K562 (cell line): ENCODE results near the gene FKBP2. TPM values are rescaled to one million over a fixed set of nuclear protein-coding genes. Genes with fewer than 3 reads are reported as not detected.
A peak's percentile ranks its signal among the peaks of the same experiment; 100 is the strongest.

Experiments used
- ATAC-seq: fragments of 200-7000 bp; cut with Tn5 transposase; 3 replicates; pipeline ENCODE4 v1.9.1; 2020; ENCODE audit warnings: moderate library complexity
- BruUV-seq: library from RNA; stranded (reverse); fragments of 400-500 nt; replicated peaks from 2 replicates; lab custom pipeline; 2021; lab: Mats Ljungman, UMichigan
- CTCF ChIA-PET: fragments of 300-600 bp; formaldehyde crosslinking; extraction: SDS; loops from one replicate; lab custom pipeline; 2021; ENCODE audit warnings: low intra/inter-chr PET ratio; lab: Yijun Ruan, JAX
- POLR2A ChIA-PET: fragments of 300-600, 350-650 bp; sonication (Branson Sonifier 250); formaldehyde crosslinking; extraction: SDS; loops from one replicate; lab custom pipeline; 2021; ENCODE audit warnings: antibody characterized with exemption, inconsistent platforms; lab: Yijun Ruan, JAX
- DNase-seq, 4 experiments: peaks; one replicate each; pipeline versions ENCODE4 v3.0.0 to v3.0.0-alpha.2; 2011 to 2018; ENCODE audit warnings: low spot score in 3 of 4, mixed read lengths in 3 of 4; ENCODE audit errors: extremely low read depth in 1 of 4
- FAIRE-seq: peaks from 2 replicates; lab custom pipeline; 2011; peaks lifted over from hg19 to GRCh38; lab: Jason Lieb, UNC
- H2AFZ ChIP-seq: 2 replicates; pipeline ENCODE4 v1.6.0; 2011; ENCODE audit warnings: low read depth, low read length, control low read depth, inconsistent platforms
- H3K27ac ChIP-seq: fragments of 200-600 bp; 3 replicates; pipeline ENCODE4 v1.8.0; 2011; ENCODE audit warnings: low read depth, mild to moderate bottlenecking, control low read depth, inconsistent platforms, low read length, moderate library complexity, mixed read lengths; ENCODE audit errors: extremely low read depth
- H3K27me3 ChIP-seq, 2 experiments: fragments of 300-600 bp in 1 of 2; 2 replicates in 1 of 2; 3 replicates in 1 of 2; pipeline versions ENCODE4 v1.6.0 to v1.8.0; 2011; ENCODE audit warnings: inconsistent platforms in 2 of 2, low read length in 2 of 2, mild to moderate bottlenecking in 1 of 2, mixed read lengths in 1 of 2, moderate library complexity in 1 of 2; ENCODE audit not compliant: control insufficient read depth in 2 of 2, insufficient read depth in 2 of 2
- H3K36me3 ChIP-seq: fragments of 300-600 bp; 3 replicates; pipeline ENCODE4 v1.8.0; 2011; ENCODE audit warnings: mild to moderate bottlenecking, low read length, inconsistent platforms; ENCODE audit not compliant: control insufficient read depth, insufficient read depth
- H3K4me1 ChIP-seq, 2 experiments: fragments of 200-600 bp in 1 of 2; replicated peaks in 1 of 2; 2 replicates in 1 of 2; 3 replicates in 1 of 2; pipeline versions ENCODE4 v1.5.1 to v1.8.0; 2011; ENCODE audit warnings: inconsistent platforms in 2 of 2, low read length in 2 of 2, mild to moderate bottlenecking in 1 of 2, mixed read lengths in 1 of 2, moderate library complexity in 1 of 2; ENCODE audit not compliant: control insufficient read depth in 2 of 2, insufficient read depth in 2 of 2
- H3K4me2 ChIP-seq: 2 replicates; pipeline ENCODE4 v1.6.1; 2011; ENCODE audit warnings: low read length, control low read depth, inconsistent platforms, mixed read lengths; ENCODE audit not compliant: insufficient read depth
- H3K4me3 ChIP-seq: fragments of 200-600 bp; sonication (generic), shearing (Covaris generic); 2 replicates; pipeline ENCODE4 v1.5.1; 2016; ENCODE audit warnings: control low read depth, inconsistent platforms
- H3K79me2 ChIP-seq: fragments of 200-600 bp; 3 replicates; pipeline ENCODE4 v1.8.0; 2011; ENCODE audit warnings: low read length, inconsistent platforms; ENCODE audit not compliant: control insufficient read depth, insufficient read depth
- H3K9ac ChIP-seq, 2 experiments: 2 replicates each; pipeline versions ENCODE4 v1.6.0 to v1.6.1; 2011; ENCODE audit warnings: low read depth in 2 of 2, low read length in 2 of 2, control low read depth in 1 of 2, inconsistent platforms in 1 of 2, mild to moderate bottlenecking in 1 of 2, mixed read lengths in 1 of 2; ENCODE audit not compliant: insufficient read depth in 1 of 2
- H3K9me1 ChIP-seq: one replicate; pipeline ENCODE4 v1.6.0; 2011; ENCODE audit warnings: inconsistent platforms, mild to moderate bottlenecking, low read length, moderate library complexity; ENCODE audit not compliant: control insufficient read depth, insufficient read depth
- H3K9me3 ChIP-seq: replicated peaks from 2 replicates; pipeline ENCODE4 v1.5.1; 2011; ENCODE audit warnings: low read depth, low read length, inconsistent platforms; ENCODE audit not compliant: control insufficient read depth, insufficient read depth
- H4K20me1 ChIP-seq: replicated peaks from 2 replicates; pipeline ENCODE4 v1.6.1; 2011; ENCODE audit warnings: low read length, inconsistent platforms, mixed read lengths; ENCODE audit not compliant: control insufficient read depth, insufficient read depth
- ATF2 ChIP-seq: sonication (generic); formaldehyde crosslinking; IDR thresholded peaks from 2 replicates; pipeline ENCODE4 v1.8.1; 2022; ENCODE audit warnings: missing genetic modification reagents
- NBN ChIP-seq: fragments of 450-650 bp; IDR thresholded peaks from 2 replicates; pipeline ENCODE4 v1.6.1; 2016; ENCODE audit warnings: low read depth, mild to moderate bottlenecking
- NFATC3 ChIP-seq: fragments of 450-650 bp; IDR thresholded peaks from 2 replicates; pipeline ENCODE4 v1.6.1; 2017; ENCODE audit warnings: mild to moderate bottlenecking
- NR3C1 ChIP-seq: sonication (generic); formaldehyde crosslinking; IDR thresholded peaks from 2 replicates; pipeline ENCODE4 v1.8.1; 2022; ENCODE audit warnings: missing genetic modification reagents
- PRMT5 ChIP-seq: sonication (generic); formaldehyde crosslinking; IDR thresholded peaks from 2 replicates; pipeline ENCODE4 v1.5.0; 2020; ENCODE audit warnings: missing genetic modification reagents
- RNF2 ChIP-seq: sonication (generic); IDR thresholded peaks from 2 replicates; pipeline ENCODE4 v1.6.1; 2016
- THRAP3 ChIP-seq: fragments of 450-650 bp; IDR thresholded peaks from 2 replicates; pipeline ENCODE4 v1.6.1; 2016; ENCODE audit warnings: mild to moderate bottlenecking, inconsistent platforms, borderline replicate concordance
- TSC22D4 ChIP-seq: fragments of 450-650 bp; IDR thresholded peaks from 2 replicates; pipeline ENCODE4 v1.6.1; 2016; ENCODE audit warnings: missing genetic modification characterization, missing biosample characterization, control low read depth
- ZNF124 ChIP-seq: sonication (generic); formaldehyde crosslinking; IDR thresholded peaks from 2 replicates; pipeline ENCODE4 v1.8.1; 2022; ENCODE audit warnings: missing genetic modification reagents
- ZNF143 ChIP-seq: sonication (generic); formaldehyde crosslinking; IDR thresholded peaks from 2 replicates; pipeline ENCODE4 v1.9.0; 2022; ENCODE audit warnings: mild to moderate bottlenecking, missing genetic modification reagents
- ZNF232 ChIP-seq: sonication (generic); formaldehyde crosslinking; IDR thresholded peaks from 2 replicates; pipeline ENCODE4 v1.8.0; 2022; ENCODE audit warnings: mild to moderate bottlenecking, missing genetic modification reagents
- ZNF609 ChIP-seq: sonication (generic); formaldehyde crosslinking; IDR thresholded peaks from 2 replicates; pipeline ENCODE4 v1.8.1; 2023; ENCODE audit warnings: missing genetic modification reagents, mild to moderate bottlenecking, borderline replicate concordance
- ZZZ3 ChIP-seq: fragments of 450-650 bp; IDR thresholded peaks from 2 replicates; pipeline ENCODE4 v1.6.1; 2016; ENCODE audit warnings: antibody characterized with exemption, mild to moderate bottlenecking, moderate library complexity
- WGBS: fragments of 100-300 bp; shearing (Covaris generic); methylation state at CpG from one replicate; pipeline ENCODE4 v1.1.6; 2016; ENCODE audit warnings: low coverage, mixed read lengths; ENCODE audit not compliant: insufficient coverage; ENCODE audit errors: missing lambda C conversion rate; 5-methylcytosine and 5-hydroxymethylcytosine counted together
- in situ Hi-C: fragments of 300-500 bp; cut with MboI; formaldehyde crosslinking; loops from 4 replicates; pipeline ENCODE4 v1.15.0; 2018; ENCODE audit warnings: inconsistent platforms, mixed read lengths
- intact Hi-C: fragments of 100-400 bp; cut with micrococcal nuclease; formaldehyde crosslinking; loops from 2 replicates; pipeline ENCODE4 v1.14.2; 2022
- polyA plus RNA-seq, 8 experiments: library from polyadenylated mRNA; depleted of rRNA in 4 of 8; stranded (reverse) in 5 of 8; unstranded in 3 of 8; fragments of >200 nt; fragmentation: Nextera tagmentation in 2 of 8; fragmentation: Illumina TruSeq in 1 of 8; extraction: Ambion mirVana in 2 of 8; extraction: Trizol in 1 of 8; gene quantifications; 2 replicates each; pipeline versions ENCODE4 v1.2.1 to v1.2.3, GENCODE V29; 2011 to 2014; ENCODE audit warnings: inconsistent platforms in 1 of 8, missing spikeins in 1 of 8
- total RNA-seq, 7 experiments: library from RNA; depleted of rRNA in 6 of 7; stranded (reverse); fragments of >200 nt in 6 of 7; fragmentation: Illumina TruSeq in 2 of 7; extraction: Trizol in 2 of 7; gene quantifications; 2 replicates each; pipeline versions ENCODE4 v1.2.1 to v1.2.3, GENCODE V29; 2011 to 2021; ENCODE audit warnings: low replicate concordance in 1 of 7
- TF ChIP-seq, protein P1 (sequence below): fragments of 450-650 bp; formaldehyde crosslinking; IDR thresholded peaks from 2 replicates; pipeline ENCODE4 v1.4.0; 2020; ENCODE audit warnings: mild to moderate bottlenecking, moderate library complexity

FKBP2 gene
- total and polyA plus RNA-seq, 9 of the 15 experiments (the other 6 are each of a cell fraction or from before 2014, with no cell fraction given), result 3.5 to 151 (median 58.1) TPM

GRCh38 chr11:64284962-64285884, 44.3 kb downstream of the FKBP2 start, which contains the start of gene GPR137:
Gene GPR137, plus strand, starts transcription at chr11:64285848. Its CDS starts 677 bp downstream, at chr11:64286525.
- peak; percentile 87 to 97 (median 95) for DNase-seq
- Histone ChIP-seq H3K27me3 (no peaks in the 10 kb centered on the region), H3K9me1 (no peaks in the 10 kb centered on the region), H3K79me2 (peaks cover 12% of the 10 kb centered on the region; the same call in 1 of the 3 replicates), H3K27ac (peak within 1 kb of the TSS; percentile 79), H3K9ac (peak within 1 kb of the TSS; percentile 69 to 93), H3K36me3 (peaks cover 4% of the 10 kb centered on the region; the same call in 1 of the 3 replicates), H2AFZ (peak within 1 kb of the TSS; percentile 93), H3K4me1 (peaks cover 7 to 43% of the 10 kb centered on the region in 2 experiments; a peak in 4 of 5 replicates), H3K4me3 (peak within 1 kb of the TSS; percentile 91), H3K4me2 (peak within 1 kb of the TSS; percentile 80), H4K20me1 (no peaks in the 10 kb centered on the region), H3K9me3 (no peaks in the 10 kb centered on the region)
- under 1% methylated on average over 53 of the region's 102 CpGs for WGBS
- in situ Hi-C loops (no loop called here), intact Hi-C loops (no loop called here)
- ATAC-seq, result peak; percentile 77
- POLR2A ChIA-PET, result interaction anchor here (0.6 to 5.1 kb wide), 12 partner anchors 9 to 459 kb away, joined by 3 to 54 read pairs (median 4); partner anchors contain the start of genes ESRRA and FERMT3
- peak; percentile 52 for FAIRE-seq
- CTCF ChIA-PET, result interaction anchor here (0.8 kb wide), 1 partner anchor 14 kb away, joined by 3 read pairs; no protein-coding TSS in a partner anchor
- TSS peak; percentile 92 for BruUV-seq
- TF ChIP-seq ZNF609 (CRISPR knock-in tag) (no peak), ZNF232 (CRISPR knock-in tag) (no peak), ATF2 (CRISPR knock-in tag) (no peak), ZNF143 (no peak), ZZZ3 (no peak), PRMT5 (CRISPR knock-in tag) (no peak), ZNF124 (CRISPR knock-in tag) (no peak), NR3C1 (CRISPR knock-in tag) (no peak), RNF2 (no peak), NBN (no peak; the same call in 1 of the 2 replicates), THRAP3 (no peak), NFATC3 (no peak), TSC22D4 (no peak)
- TF ChIP-seq, protein P1, sequence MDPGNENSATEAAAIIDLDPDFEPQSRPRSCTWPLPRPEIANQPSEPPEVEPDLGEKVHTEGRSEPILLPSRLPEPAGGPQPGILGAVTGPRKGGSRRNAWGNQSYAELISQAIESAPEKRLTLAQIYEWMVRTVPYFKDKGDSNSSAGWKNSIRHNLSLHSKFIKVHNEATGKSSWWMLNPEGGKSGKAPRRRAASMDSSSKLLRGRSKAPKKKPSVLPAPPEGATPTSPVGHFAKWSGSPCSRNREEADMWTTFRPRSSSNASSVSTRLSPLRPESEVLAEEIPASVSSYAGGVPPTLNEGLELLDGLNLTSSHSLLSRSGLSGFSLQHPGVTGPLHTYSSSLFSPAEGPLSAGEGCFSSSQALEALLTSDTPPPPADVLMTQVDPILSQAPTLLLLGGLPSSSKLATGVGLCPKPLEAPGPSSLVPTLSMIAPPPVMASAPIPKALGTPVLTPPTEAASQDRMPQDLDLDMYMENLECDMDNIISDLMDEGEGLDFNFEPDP (CRISPR knock-in tag), result no peak
